AG20443 (cell line): ENCODE measurements around the gene APOBEC2.

Experiments used
- DNase-seq: peaks from one replicate; pipeline ENCODE4 v3.0.0; 2012; ENCODE audit warnings: low spot score, mixed read lengths

APOBEC2 gene

GRCh38 chr6:41088451-41088850 lies 35.4 kb downstream of the APOBEC2 start:
- DNase-seq = no peak

GRCh38 chr6:41090841-41091761 lies 38.1 kb downstream of the APOBEC2 start:
- DNase-seq = no peak

- DNase-seq = peak; percentile 35
These were observed 39.6 kb downstream of the APOBEC2 start for GRCh38 chr6:41092421-41093140.

DNA sequence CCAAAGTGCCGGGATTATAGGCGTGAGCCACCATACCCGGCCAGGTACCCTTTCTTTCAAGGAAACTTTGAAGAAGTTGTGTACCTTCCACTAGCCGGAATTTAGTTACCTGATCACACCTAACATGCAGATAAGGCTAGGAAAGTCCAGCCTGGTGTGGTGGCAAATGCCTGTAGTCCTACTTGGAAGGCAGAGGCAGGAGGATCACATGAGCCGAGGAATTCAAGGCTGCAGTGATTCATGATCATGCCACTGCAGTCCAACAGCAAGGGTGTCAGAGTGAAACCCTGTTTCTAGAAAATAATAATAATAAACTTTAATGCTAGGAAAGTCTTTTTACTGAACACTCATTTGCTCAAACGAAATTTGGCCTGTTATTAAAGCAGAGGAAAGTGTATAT lies 40.7 kb downstream of the APOBEC2 start:
- DNase-seq = no peak

DNA sequence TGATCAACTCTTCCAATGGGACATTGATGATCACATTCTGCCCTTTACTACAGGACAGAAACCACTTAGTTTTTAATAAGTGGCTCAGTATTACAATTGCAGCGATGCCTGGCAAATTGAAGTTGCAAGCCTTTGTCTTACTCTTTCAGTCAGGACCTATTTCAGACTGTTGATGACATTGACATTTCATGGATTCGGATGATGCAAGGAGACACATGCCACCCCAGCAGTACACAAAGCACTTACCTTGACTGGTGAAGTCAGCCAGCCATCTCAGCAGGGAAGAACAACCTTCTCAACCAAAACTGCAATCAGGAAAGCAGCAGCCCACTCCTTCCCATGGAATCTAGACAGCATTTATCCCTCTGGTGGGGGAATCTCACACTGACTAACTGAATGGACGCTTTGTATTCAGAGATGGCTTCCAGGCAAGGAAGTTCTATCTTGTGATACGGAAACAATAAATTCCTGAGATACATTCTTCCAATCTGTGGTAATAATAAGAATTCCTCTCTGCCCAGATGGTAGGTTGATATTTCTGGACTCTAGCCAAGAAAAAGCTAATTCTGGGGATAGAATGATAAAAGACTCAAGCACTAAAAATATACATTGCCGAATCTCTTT lies 44.6 kb downstream of the APOBEC2 start:
- peak; percentile 13 for DNase-seq

- DNase-seq = no peak
These were observed 45.4 kb downstream of the APOBEC2 start for GRCh38 chr6:41098366-41098765.

- no peak for DNase-seq
These were observed 47.9 kb downstream of the APOBEC2 start for GRCh38 chr6:41100871-41101287.

DNA sequence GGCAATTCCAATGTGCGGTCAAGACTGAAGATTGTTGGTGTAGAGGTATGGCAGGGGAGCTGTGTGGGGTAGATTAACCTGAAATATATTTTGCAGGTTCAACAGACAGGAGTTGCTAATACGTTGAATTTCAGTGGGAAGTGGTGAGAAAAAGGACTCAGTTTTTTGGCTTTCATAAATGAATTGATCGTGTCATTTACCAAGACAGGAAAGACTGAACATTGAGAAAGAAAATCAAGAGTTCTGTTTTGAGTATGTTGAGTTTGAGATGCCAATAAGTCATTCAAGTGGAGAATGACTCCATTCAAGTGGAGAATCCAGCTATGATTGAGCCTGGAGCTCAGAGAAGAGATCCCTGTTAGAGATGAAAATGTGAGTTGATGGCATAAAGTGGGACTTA lies 50.8 kb downstream of the APOBEC2 start:
- no peak for DNase-seq

GRCh38 chr6:41111017-41111416 lies 58.0 kb downstream of the APOBEC2 start:
- DNase-seq = no peak
